HepG2 (cell line): ENCODE data around the gene DSTYK. TPM values are rescaled to one million over a fixed set of nuclear protein-coding genes. Genes with fewer than 3 reads are reported as not detected.

Experiments
- ATAC-seq: fragments of 200-7000 bp; cut with Tn5 transposase; 3 replicates; pipeline ENCODE4 v1.9.1; 2020; ENCODE audit warnings: mild to moderate bottlenecking, moderate library complexity
- BruUV-seq: library from RNA; stranded (reverse); fragments of 400-500 nt; replicated peaks from 2 replicates; lab custom pipeline; 2021; lab: Mats Ljungman, UMichigan
- CTCF ChIA-PET: fragments of 300-600 bp; formaldehyde crosslinking; extraction: SDS; loops from one replicate; lab custom pipeline; 2021; ENCODE audit warnings: low total read pairs, inconsistent platforms, low intra/inter-chr PET ratio; lab: Yijun Ruan, JAX
- POLR2A ChIA-PET: fragments of 350-600 bp; sonication (Branson Sonifier 250); formaldehyde crosslinking; loops from one replicate; lab custom pipeline; 2020; ENCODE audit warnings: antibody characterized with exemption, inconsistent platforms; lab: Yijun Ruan, JAX
- DNase-seq: peaks from one replicate; pipeline ENCODE4 v3.0.0-alpha.2; 2015; ENCODE audit warnings: low spot score
- FAIRE-seq: peaks from 3 replicates; lab custom pipeline; 2011; peaks lifted over from hg19 to GRCh38; lab: Jason Lieb, UNC
- H2AFZ ChIP-seq: one replicate; pipeline ENCODE4 v1.6.1; 2011; ENCODE audit warnings: low read length, inconsistent platforms
- H3K27ac ChIP-seq: fragments of 300-600 bp; 3 replicates; pipeline ENCODE4 v1.8.0; 2011; ENCODE audit warnings: mixed run types, mild to moderate bottlenecking, mixed read lengths, low read length, inconsistent platforms; ENCODE audit not compliant: insufficient read depth; ENCODE audit errors: extremely low read length
- H3K27me3 ChIP-seq, 2 experiments: fragments of 200-600 bp in 1 of 2; 2 replicates in 1 of 2; 3 replicates in 1 of 2; pipeline versions ENCODE4 v1.6.0 to v1.8.0; 2011; ENCODE audit warnings: low read length in 2 of 2, mild to moderate bottlenecking in 2 of 2, moderate library complexity in 2 of 2, inconsistent platforms in 1 of 2; ENCODE audit not compliant: insufficient read depth in 2 of 2, control insufficient read depth in 1 of 2
- H3K36me3 ChIP-seq, 2 experiments: fragments of 200-600 bp in 1 of 2; replicated peaks in 1 of 2; 2 replicates in 1 of 2; 3 replicates in 1 of 2; pipeline versions ENCODE4 v1.5.1 to v1.8.0; 2011; ENCODE audit warnings: low read length in 2 of 2, inconsistent platforms in 1 of 2; ENCODE audit not compliant: insufficient read depth in 2 of 2, control insufficient read depth in 1 of 2
- H3K4me1 ChIP-seq: 2 replicates; pipeline ENCODE4 v1.5.1; 2012; ENCODE audit warnings: low read length, inconsistent platforms; ENCODE audit not compliant: insufficient read depth
- H3K4me2 ChIP-seq: 2 replicates; pipeline ENCODE4 v1.6.0; 2011; ENCODE audit warnings: low read depth, low read length, inconsistent platforms
- H3K4me3 ChIP-seq, 3 experiments: fragments of 200-600 bp in 1 of 3; sonication (generic), shearing (Covaris generic) in 1 of 3; replicated peaks in 1 of 3; 2 replicates each; pipeline ENCODE4 v1.5.1; 2011 to 2016; ENCODE audit warnings: low read length in 3 of 3, inconsistent platforms in 2 of 3, low read depth in 2 of 3, mild to moderate bottlenecking in 2 of 3, control low read depth in 1 of 3, mixed read lengths in 1 of 3; ENCODE audit not compliant: insufficient read depth in 1 of 3
- H3K79me2 ChIP-seq: one replicate; pipeline ENCODE4 v1.6.1; 2011; ENCODE audit warnings: low read length, inconsistent platforms; ENCODE audit not compliant: insufficient read depth
- H3K9ac ChIP-seq: 2 replicates; pipeline ENCODE4 v1.6.0; 2011; ENCODE audit warnings: mild to moderate bottlenecking, low read depth, low read length, inconsistent platforms; ENCODE audit not compliant: insufficient read depth
- H3K9me3 ChIP-seq: 2 replicates; pipeline ENCODE4 v1.5.1; 2012; ENCODE audit warnings: mild to moderate bottlenecking, low read length
- H4K20me1 ChIP-seq: 2 replicates; pipeline ENCODE4 v1.6.0; 2011; ENCODE audit warnings: inconsistent platforms, mild to moderate bottlenecking, low read length, moderate library complexity; ENCODE audit not compliant: insufficient read depth
- ARNTL ChIP-seq: sonication (generic); formaldehyde crosslinking; IDR thresholded peaks from 2 replicates; pipeline ENCODE4 v1.4.0; 2020; ENCODE audit warnings: mild to moderate bottlenecking, missing genetic modification reagents
- CEBPB ChIP-seq: IDR thresholded peaks from 2 replicates; pipeline ENCODE4 v1.6.1; 2011; ENCODE audit warnings: low read depth, low read length, improper control_type of control experiment, borderline replicate concordance
- POLR2A ChIP-seq, 2 experiments: IDR thresholded peaks; 2 replicates each; pipeline ENCODE4 v1.6.1; 2011; ENCODE audit warnings: low read depth in 2 of 2, low read length in 2 of 2, mild to moderate bottlenecking in 1 of 2, moderate library complexity in 1 of 2; ENCODE audit not compliant: insufficient read depth in 1 of 2
- PTBP1 ChIP-seq: fragments of 200-400 bp; formaldehyde crosslinking; IDR thresholded peaks from 2 replicates; pipeline ENCODE4 v1.6.1; 2018; ENCODE audit warnings: low read length, low read depth; ENCODE audit not compliant: poor library complexity, severe bottlenecking
- SALL2 ChIP-seq: sonication (generic); formaldehyde crosslinking; IDR thresholded peaks from 2 replicates; pipeline ENCODE4 v1.8.1; 2023; ENCODE audit warnings: mild to moderate bottlenecking, missing genetic modification reagents, inconsistent platforms
- TSC22D2 ChIP-seq: sonication (generic); formaldehyde crosslinking; IDR thresholded peaks from 2 replicates; pipeline ENCODE4 v1.5.1; 2020; ENCODE audit warnings: missing genetic modification reagents, mild to moderate bottlenecking, borderline replicate concordance
- ZNF230 ChIP-seq: sonication (generic); formaldehyde crosslinking; IDR thresholded peaks from 2 replicates; pipeline ENCODE4 v1.4.0; 2020; ENCODE audit warnings: mild to moderate bottlenecking, missing genetic modification reagents
- ZNF292 ChIP-seq: sonication (generic); formaldehyde crosslinking; IDR thresholded peaks from 2 replicates; pipeline ENCODE4 v1.8.1; 2022; ENCODE audit warnings: mild to moderate bottlenecking, low read depth, missing genetic modification reagents, borderline replicate concordance
- ZNF567 ChIP-seq: sonication (generic); formaldehyde crosslinking; IDR thresholded peaks from 2 replicates; pipeline ENCODE4 v1.8.1; 2023; ENCODE audit warnings: mild to moderate bottlenecking, missing genetic modification reagents, borderline replicate concordance
- ZNF660 ChIP-seq: sonication (generic); formaldehyde crosslinking; IDR thresholded peaks from 2 replicates; pipeline ENCODE4 v1.5.1; 2020; ENCODE audit warnings: mild to moderate bottlenecking, low read depth, missing genetic modification reagents, borderline replicate concordance
- ZNF75D ChIP-seq: sonication (generic); formaldehyde crosslinking; IDR thresholded peaks from 2 replicates; pipeline ENCODE4 v1.8.1; 2023; ENCODE audit warnings: missing genetic modification reagents, mild to moderate bottlenecking, borderline replicate concordance
- ZNF790 ChIP-seq: sonication (generic); formaldehyde crosslinking; IDR thresholded peaks from 2 replicates; pipeline ENCODE4 v1.8.0; 2022; ENCODE audit warnings: missing genetic modification reagents, mild to moderate bottlenecking, borderline replicate concordance
- WGBS: methylation state at CpG from one replicate; pipeline ENCODE4 v1.1.6; 2017; ENCODE audit warnings: low lambda C conversion rate; 5-methylcytosine and 5-hydroxymethylcytosine counted together
- in situ Hi-C: cut with HindIII; loops from 2 replicates; pipeline ENCODE4 v1.10.0; 2017; ENCODE audit warnings: low pct_unique_long_range_greater_than_20kb; ENCODE audit not compliant: extremely low pct_ligation_motif_present
- intact Hi-C: fragments of 100-400 bp; cut with micrococcal nuclease; formaldehyde crosslinking; loops from one replicate; pipeline ENCODE4 v1.10.0; 2022; ENCODE audit not compliant: unreplicated experiment
- polyA plus RNA-seq, 8 experiments: library from polyadenylated mRNA; depleted of rRNA in 3 of 8; stranded (reverse) in 7 of 8; unstranded in 1 of 8; fragments of >200 nt; fragmentation: Illumina TruSeq in 4 of 8; extraction: Trizol in 4 of 8; gene quantifications; 2 replicates each; pipeline versions ENCODE4 v1.2.1 to v1.2.3, GENCODE V29; 2011 to 2016; ENCODE audit warnings: low read depth in 4 of 8, missing spikeins in 1 of 8, mixed read lengths in 1 of 8; ENCODE audit not compliant: insufficient read depth in 1 of 8
- total RNA-seq, 5 experiments: library from RNA; depleted of rRNA; stranded (reverse); fragments of >200 nt; fragmentation: Illumina TruSeq; extraction: Trizol; gene quantifications; 2 replicates each; pipeline ENCODE4 v1.2.3, GENCODE V29; 2016; ENCODE audit warnings: low read depth in 1 of 5
- TF ChIP-seq, protein P1 (sequence below): sonication (generic); formaldehyde crosslinking; IDR thresholded peaks from 2 replicates; pipeline ENCODE4 v1.4.0; 2020; ENCODE audit warnings: mild to moderate bottlenecking, missing genetic modification reagents
- TF ChIP-seq, protein P2 (sequence below): sonication (generic); formaldehyde crosslinking; conservative IDR thresholded peaks from 2 replicates; pipeline ENCODE4 v1.8.1; 2023; ENCODE audit warnings: missing genetic modification reagents
- TF ChIP-seq, protein P3 (sequence below): sonication (generic); formaldehyde crosslinking; IDR thresholded peaks from 2 replicates; pipeline ENCODE4 v1.9.0; 2022; ENCODE audit warnings: missing genetic modification reagents, mild to moderate bottlenecking, borderline replicate concordance
- TF ChIP-seq, protein P4 (sequence below): sonication (generic); formaldehyde crosslinking; IDR thresholded peaks from 2 replicates; pipeline ENCODE4 v1.4.0; 2020; ENCODE audit warnings: missing genetic modification reagents, borderline replicate concordance

Gene DSTYK
- total and polyA plus RNA-seq, 2 of the 13 experiments (the other 11 are each of a cell fraction or from before 2014, with no cell fraction given): 2.6 to 4.8 TPM

- TF ChIP-seq, protein P1, sequence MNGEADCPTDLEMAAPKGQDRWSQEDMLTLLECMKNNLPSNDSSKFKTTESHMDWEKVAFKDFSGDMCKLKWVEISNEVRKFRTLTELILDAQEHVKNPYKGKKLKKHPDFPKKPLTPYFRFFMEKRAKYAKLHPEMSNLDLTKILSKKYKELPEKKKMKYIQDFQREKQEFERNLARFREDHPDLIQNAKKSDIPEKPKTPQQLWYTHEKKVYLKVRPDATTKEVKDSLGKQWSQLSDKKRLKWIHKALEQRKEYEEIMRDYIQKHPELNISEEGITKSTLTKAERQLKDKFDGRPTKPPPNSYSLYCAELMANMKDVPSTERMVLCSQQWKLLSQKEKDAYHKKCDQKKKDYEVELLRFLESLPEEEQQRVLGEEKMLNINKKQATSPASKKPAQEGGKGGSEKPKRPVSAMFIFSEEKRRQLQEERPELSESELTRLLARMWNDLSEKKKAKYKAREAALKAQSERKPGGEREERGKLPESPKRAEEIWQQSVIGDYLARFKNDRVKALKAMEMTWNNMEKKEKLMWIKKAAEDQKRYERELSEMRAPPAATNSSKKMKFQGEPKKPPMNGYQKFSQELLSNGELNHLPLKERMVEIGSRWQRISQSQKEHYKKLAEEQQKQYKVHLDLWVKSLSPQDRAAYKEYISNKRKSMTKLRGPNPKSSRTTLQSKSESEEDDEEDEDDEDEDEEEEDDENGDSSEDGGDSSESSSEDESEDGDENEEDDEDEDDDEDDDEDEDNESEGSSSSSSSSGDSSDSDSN (CRISPR knock-in tag): no peak
- TF ChIP-seq PTBP1: no peak
- no peak for TF ChIP-seq ZNF790 (CRISPR knock-in tag)
- no peak for TF ChIP-seq SALL2
- no peak for TF ChIP-seq POLR2A (IDR thresholded peaks at IDR 0.05; ENCODE audit: insufficient read depth in 1 of 2, low read depth in 2 of 2, low read length in 2 of 2)
- no peak for TF ChIP-seq CEBPB
- no peak for TF ChIP-seq ZNF660 (CRISPR knock-in tag)
These were observed 16.1 kb upstream of the DSTYK start, which contains the start of gene TMCC2 (continued) for GRCh38 chr1:205227584-205228013.

DNA sequence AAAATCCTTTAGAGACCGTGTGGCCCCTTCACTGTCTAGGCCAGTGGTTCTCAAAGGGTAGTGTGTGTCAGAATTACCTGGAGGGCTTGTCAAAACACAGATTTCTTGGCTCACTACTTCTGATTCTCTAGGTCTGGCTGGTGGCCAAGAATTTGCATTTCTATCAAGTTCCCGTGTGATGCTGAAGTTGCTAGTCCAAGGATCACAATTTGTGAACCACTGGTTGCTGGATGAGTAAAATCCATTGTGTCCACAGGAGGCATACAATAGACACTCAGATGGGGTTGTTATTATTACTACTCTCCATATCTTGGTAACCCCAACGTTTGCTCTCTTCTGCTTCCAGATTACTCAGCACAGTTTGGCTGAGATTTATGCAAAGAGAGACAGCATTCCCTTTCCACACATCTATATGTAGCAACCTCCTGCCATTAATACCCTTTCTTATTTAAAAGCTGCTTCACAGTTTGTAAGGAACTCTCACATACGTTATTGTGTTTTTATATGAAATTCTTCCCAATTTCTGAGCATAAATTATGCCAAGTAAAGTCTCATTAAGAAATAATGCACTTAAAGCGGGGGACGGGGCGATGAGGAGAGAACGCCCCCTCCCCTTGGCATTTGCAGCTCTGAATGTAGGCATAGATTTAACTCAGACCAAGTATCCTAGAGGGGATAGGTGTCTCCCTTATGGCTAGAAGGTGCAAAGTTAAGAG lies 15.5 kb upstream of the DSTYK start:
- peak; percentile 42 for ATAC-seq
- no peaks in the 10 kb centered on the region for H4K20me1 ChIP-seq
- ChIA-PET CTCF (no interaction called here), POLR2A (interaction anchor here (1.5 kb wide), 1 partner anchor 91 kb away, joined by 3 read pairs; no protein-coding TSS in a partner anchor)
- H3K9me3 ChIP-seq: no peaks in the 10 kb centered on the region
- H3K27ac ChIP-seq: no peak overlapping the region
- no peaks in the 10 kb centered on the region for H3K79me2 ChIP-seq
- no peaks in the 10 kb centered on the region for H3K36me3 ChIP-seq
- peak overlapping the region; percentile 82 for H3K4me2 ChIP-seq
- no TSS peak for BruUV-seq
- DNase-seq: peak; percentile 56
- no peak overlapping the region for H2AFZ ChIP-seq
- peak overlapping the region; percentile 53 to 78 (median 64); a peak in 5 of 6 replicates for H3K4me3 ChIP-seq
- WGBS: 26% methylated on average over 8 of the region's 8 CpGs
- peaks cover 30% of the 10 kb centered on the region for H3K4me1 ChIP-seq
- H3K27me3 ChIP-seq: peaks cover 2 to 30% of the 10 kb centered on the region in 2 experiments; a peak in 4 of 5 replicates
- in situ Hi-C loops (no loop called here), intact Hi-C loops (no loop called here)
- no peak overlapping the region for H3K9ac ChIP-seq
- FAIRE-seq: peak; percentile 62
- TF ChIP-seq ZNF567 (CRISPR knock-in tag): no peak
- TF ChIP-seq, protein P2, sequence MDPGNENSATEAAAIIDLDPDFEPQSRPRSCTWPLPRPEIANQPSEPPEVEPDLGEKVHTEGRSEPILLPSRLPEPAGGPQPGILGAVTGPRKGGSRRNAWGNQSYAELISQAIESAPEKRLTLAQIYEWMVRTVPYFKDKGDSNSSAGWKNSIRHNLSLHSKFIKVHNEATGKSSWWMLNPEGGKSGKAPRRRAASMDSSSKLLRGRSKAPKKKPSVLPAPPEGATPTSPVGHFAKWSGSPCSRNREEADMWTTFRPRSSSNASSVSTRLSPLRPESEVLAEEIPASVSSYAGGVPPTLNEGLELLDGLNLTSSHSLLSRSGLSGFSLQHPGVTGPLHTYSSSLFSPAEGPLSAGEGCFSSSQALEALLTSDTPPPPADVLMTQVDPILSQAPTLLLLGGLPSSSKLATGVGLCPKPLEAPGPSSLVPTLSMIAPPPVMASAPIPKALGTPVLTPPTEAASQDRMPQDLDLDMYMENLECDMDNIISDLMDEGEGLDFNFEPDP: no peak
- no peak for TF ChIP-seq TSC22D2
- no peak for TF ChIP-seq ARNTL
- TF ChIP-seq, protein P3, sequence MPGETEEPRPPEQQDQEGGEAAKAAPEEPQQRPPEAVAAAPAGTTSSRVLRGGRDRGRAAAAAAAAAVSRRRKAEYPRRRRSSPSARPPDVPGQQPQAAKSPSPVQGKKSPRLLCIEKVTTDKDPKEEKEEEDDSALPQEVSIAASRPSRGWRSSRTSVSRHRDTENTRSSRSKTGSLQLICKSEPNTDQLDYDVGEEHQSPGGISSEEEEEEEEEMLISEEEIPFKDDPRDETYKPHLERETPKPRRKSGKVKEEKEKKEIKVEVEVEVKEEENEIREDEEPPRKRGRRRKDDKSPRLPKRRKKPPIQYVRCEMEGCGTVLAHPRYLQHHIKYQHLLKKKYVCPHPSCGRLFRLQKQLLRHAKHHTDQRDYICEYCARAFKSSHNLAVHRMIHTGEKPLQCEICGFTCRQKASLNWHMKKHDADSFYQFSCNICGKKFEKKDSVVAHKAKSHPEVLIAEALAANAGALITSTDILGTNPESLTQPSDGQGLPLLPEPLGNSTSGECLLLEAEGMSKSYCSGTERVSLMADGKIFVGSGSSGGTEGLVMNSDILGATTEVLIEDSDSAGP: no peak
- no peak for TF ChIP-seq ZNF75D (CRISPR knock-in tag)
- TF ChIP-seq ZNF292 (CRISPR knock-in tag): no peak
- TF ChIP-seq, protein P4, sequence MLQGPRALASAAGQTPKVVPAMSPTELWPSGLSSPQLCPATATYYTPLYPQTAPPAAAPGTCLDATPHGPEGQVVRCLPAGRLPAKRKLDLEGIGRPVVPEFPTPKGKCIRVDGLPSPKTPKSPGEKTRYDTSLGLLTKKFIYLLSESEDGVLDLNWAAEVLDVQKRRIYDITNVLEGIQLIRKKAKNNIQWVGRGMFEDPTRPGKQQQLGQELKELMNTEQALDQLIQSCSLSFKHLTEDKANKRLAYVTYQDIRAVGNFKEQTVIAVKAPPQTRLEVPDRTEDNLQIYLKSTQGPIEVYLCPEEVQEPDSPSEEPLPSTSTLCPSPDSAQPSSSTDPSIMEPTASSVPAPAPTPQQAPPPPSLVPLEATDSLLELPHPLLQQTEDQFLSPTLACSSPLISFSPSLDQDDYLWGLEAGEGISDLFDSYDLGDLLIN: no peak
- TF ChIP-seq ZNF230 (CRISPR knock-in tag): no peak
